GM18907 (cell line): ENCODE results near the gene CHCHD2.
A peak's percentile ranks its signal among the peaks of the same experiment; 100 is the strongest.
"Not testable (repeated sequence)": the region's sequence is repeated elsewhere in the genome, so short reads cannot be mapped to it uniquely, and the experiment has no call there.

ENCODE experiments used
- ATAC-seq: cut with Tn5 transposase; IDR thresholded peaks from one replicate; pipeline ENCODE4 v1.9.1; 2021; ENCODE audit warnings: mild to moderate bottlenecking, moderate library complexity; ENCODE audit not compliant: unreplicated experiment

Gene CHCHD2, protein sequence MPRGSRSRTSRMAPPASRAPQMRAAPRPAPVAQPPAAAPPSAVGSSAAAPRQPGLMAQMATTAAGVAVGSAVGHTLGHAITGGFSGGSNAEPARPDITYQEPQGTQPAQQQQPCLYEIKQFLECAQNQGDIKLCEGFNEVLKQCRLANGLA

DNA sequence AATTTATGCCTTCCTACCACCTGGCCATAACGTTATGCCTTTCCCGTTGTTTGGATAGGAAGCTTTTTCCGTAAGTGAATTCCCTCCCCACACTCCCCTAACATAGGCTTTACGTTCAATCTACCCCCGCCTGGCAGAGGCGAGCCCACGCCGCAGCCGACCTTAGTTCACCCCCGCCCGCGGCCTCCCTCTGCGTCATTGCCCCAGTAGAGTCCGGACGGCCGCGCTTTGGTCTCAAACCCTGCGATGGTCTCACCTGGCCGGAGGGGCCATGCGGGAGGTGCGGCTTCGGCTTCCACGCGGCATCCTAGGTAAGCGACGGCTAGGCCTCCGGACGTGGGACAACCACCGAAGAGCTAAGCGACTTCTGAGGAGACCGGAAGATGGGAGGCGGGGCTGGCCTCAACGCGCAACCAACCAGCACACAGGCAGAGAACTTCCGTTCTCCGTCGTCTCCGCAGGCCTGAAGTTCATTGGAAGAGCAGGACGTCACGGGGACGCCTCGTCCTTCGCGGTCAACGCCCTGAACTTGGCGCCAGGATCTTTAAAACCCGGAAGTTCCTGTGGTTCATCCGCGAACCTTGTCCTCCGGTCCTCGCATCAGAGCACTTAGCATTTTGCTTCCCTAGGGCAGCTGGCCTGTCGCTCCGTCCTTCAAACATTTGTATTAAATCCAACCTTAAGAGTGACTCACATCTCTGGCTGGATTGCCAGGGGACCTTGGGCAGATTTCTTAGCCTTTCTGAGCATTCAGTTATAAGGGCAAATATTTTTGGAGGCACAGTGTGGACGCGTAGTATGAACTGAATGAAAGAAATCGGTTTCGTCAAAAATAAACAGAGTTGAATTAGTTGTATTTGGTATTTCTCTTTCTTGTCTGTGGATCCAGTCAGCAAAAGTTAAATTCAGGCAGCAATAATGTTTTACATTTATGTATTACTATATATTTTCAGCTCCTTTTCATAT is at the start of gene CHCHD2:
CHCHD2 (minus strand) TSS at position 369 of the 966 bp plus-strand sequence; CDS start at position 306, 63 bp downstream.
- peak; percentile 100 for ATAC-seq

DNA sequence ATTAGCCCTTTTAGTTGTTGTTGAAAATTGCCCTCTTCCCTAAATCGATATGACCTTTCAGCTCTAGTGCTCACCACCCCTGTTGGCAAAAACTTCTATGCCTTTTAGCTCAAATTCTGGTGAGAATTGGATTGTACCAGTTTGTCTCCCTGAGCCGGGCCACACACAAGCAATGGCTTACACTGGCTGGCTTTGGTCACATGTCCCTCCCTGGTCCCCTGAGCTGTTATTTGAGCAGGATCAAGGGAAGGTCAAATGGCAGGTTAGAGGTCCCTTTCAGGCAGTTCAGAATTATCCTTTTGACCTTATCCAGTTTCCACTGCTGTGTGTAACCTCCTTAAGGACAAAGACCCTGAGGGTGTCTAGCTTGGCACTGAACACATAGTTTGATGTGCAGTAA is 24.8 kb upstream of the CHCHD2 start:
- not testable (repeated sequence) for ATAC-seq

DNA sequence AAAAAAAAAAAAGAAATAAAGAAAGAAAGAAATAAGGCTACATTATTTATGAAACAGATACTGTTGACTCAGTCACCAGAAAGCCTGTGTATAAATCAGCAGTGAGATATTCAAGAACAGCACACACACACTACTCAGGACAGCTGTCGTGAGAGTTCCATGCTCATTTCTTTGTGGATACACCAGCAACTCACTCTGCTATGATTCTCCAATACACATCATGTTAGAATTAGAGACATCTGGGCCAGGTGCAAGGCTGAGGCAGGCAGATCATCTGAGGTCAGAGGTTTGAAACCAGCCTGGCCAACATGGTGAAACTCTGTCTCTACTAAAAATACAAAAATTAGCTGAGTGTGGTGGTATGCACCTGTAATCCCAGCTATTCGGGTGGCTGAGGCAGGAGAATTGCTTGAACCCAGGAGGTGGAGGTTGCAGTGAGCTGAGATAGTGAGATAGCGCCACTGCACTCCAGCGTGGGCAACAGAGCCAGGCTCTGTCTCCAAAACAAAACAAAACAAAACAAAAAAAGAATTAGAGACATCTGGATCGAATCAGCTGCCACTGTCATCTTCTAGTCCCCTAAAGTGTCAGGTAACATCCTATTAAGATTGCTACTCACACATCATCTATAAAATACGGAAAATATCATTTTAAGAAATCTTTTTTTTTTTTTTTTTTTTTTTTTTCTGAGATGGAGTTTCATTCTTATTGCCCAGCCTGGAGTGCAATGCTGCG is 21.1 kb upstream of the CHCHD2 start:
- ATAC-seq, result no peak

DNA sequence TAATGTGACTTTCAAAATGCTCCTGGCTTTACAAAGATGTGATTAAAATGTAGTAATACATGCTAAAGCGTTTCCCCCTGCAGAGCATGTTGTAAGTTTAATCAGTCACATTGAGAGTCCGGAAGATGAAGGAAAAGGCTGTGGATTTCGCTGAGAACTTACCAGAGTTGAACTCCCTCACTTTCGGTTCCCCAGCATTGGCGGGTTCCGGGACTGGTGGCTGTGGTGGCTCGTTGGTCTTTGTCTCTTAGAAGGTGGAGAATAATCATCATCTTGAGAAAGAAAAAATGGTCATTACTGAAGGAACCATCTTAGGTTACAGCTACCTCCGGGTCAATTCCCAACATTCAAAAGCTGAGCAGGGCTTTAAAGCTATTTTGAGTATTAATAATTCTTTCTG is 19.6 kb upstream of the CHCHD2 start:
- ATAC-seq, result no peak

DNA sequence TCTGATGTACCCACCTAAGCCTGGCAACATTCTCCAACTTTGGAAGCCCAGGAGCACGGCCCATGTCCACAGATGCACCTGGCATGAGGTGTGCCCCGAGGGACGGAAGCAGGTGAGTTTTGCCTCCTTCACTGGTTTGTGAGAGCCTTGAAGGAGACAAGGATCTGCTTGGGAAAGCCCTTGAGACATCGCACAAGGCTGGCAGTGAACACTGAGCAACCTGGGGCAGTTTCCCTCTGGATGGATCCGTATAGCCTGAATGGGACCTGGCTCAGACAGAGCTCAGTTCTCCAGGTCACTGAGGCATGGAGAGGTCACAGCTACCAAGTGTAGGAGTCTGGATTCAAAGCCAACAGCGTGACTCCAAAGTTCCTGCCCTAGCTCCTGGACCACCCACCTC is 18.7 kb upstream of the CHCHD2 start:
- no peak for ATAC-seq

DNA sequence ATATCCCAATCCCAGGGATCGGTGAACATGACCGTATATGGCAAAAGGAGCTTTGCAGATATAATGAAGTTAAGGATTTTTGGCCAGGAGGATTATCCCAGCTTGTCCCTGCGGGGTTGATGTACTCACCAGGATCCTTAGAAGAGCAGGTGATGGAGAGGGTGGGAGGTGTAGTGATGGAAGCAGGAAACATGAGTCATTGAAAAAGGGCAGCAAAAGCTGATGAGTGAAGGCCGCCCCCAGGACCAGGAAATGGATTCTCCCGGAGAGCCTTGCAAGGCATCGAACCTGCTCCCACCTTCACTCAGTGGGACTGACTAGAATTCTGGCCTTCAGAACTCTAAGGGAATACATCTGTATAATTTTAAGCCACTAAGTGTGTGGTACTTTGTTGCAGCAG is 15.2 kb upstream of the CHCHD2 start:
- ATAC-seq, result no peak

DNA sequence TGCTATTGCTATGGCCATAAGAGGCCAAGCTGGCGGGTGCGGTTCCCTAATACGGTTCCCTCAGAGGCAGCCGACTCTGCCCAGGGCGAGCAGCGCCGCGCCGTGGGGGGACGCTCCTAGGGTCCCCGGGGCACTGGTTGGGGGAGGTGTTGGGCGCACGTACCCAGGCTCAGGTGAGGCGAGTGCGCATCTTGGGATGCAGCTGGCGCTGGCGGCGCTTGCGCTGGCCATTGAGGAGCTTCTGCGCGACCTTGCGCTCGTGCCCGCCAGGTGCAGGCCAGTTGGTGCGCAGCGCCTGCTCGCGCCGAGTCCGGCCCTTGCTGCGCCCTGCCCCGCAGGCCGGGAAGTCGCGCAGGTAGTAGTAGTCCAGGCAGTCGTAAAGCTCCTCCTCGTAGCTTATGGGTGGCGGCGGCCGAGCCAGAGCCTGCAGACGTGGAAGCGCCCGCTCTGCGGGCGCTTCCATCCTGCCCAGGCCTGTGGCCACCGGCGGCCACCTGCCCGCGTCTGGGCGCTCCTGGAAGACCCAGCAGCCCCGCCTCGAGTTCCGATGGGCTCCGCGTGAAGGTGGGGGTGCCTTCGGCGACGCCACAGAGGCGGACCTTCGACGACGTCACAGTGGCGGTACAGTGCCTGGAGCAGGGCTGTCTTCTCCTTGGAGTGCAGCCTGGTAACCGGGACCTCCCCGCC is 9.7 kb upstream of the CHCHD2 start, which contains the start of gene NUPR2:
NUPR2 (minus strand) TSS at position 566 of the 687 bp plus-strand sequence; CDS start at position 463, 103 bp downstream.
- ATAC-seq, result no peak

DNA sequence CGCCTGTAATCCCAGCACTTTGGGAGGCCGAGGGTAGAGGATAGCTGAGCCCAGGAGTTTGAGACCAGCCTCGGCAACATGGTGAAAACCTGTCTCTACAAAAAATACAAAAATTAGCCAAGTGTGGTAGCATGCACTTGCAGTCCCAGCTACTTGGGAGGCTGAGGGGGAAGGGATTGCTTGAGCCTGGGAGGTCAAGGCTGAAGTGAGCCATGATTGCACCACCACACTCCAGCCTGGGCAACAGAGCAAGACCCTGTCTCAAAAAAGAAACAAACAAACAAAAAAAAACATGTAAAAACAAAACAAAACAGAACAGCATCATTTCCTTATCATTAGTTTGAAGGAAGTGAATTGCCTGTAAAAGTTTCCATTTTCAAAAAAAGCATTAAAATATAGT is 6.0 kb upstream of the CHCHD2 start:
- not testable (repeated sequence) for ATAC-seq

DNA sequence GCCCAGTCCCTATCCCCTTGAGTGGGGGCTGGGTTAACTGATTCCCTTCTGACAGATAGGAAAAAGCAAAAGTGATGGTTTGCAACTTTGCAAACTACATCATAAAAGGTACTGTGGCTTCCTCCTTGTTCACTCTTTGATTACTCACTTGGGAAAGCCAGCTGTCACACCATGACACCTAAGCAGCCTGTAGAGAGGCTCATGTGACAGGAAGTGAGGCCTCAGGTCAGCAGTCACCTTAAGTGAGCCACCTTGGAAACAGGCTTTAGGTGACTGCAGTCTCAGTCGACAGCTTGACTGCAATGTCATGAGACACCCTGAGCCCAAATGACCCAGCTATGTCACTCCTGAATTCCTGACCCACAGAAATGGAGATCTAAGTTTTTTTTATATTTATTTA is 4.3 kb upstream of the CHCHD2 start:
- ATAC-seq, result no peak

DNA sequence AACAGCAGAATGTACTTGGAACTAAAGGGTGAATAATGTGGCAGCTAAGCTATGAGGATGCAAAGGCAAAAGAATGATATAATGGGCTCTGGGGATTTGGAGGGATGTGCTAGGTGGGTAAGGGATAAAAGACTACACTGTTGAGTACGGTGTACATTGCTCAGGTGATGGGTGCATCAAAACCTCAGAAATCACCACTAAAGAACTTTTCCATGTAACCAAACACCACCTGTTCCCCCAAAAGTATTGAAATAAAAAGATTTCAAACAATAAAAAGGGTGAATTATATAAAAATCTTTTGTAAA is 1.6 kb upstream of the CHCHD2 start:
- ATAC-seq, result no peak

DNA sequence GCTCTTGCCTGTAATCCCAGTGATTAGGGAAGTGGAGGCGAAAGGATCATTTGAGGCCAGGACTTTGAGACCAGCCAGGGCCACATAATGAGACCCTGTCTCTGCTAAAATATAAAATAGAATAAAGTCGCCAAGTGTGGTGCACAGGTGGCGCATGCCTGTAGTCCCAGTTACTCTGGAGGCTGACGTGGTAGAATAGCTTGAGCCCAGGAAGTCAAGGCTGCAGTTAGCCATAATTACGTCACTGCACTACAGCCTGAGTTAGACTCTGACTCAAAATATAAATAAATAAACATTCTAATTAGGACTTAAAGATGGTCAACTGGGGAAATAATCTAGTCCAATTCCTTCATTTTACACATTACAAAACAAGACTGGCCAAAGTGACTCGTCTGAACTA is 768 bp downstream of the CHCHD2 start:
- ATAC-seq, result no peak

DNA sequence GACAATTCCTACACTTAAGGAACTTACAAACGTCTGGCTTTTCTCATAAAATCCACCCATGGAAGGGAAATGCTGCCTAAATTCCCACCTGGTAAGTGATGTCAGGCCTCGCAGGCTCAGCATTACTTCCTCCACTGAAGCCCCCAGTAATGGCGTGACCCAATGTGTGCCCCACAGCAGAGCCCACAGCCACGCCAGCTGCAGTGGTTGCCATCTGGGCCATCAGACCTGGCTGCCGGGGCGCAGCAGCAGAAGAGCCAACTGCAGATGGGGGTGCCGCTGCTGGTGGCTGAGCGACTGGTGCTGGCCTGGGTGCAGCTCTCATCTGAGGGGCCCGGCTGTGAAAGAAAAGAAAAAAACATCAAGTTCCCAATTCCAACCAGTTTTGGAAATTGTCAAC is 2.1 kb downstream of the CHCHD2 start:
- ATAC-seq, result not testable (repeated sequence)

DNA sequence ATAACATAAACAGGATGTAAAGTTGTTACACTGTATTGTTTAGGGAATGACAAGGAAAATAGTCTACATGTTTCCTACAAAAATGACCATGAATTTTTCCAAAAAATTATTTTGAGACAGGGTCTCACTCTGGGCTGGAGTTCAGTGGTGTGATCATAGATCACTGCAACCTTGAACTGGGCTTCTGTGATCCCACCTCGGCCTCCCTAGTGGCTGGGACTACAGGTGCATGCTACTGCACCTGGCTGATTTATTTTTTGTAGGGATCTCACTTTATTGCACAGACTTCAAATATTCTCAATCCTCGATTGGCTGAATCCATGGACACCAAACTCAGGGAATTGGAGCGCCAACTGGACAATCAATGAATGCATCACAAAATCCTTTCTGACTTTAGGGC is 6.6 kb downstream of the CHCHD2 start:
- ATAC-seq, result no peak

DNA sequence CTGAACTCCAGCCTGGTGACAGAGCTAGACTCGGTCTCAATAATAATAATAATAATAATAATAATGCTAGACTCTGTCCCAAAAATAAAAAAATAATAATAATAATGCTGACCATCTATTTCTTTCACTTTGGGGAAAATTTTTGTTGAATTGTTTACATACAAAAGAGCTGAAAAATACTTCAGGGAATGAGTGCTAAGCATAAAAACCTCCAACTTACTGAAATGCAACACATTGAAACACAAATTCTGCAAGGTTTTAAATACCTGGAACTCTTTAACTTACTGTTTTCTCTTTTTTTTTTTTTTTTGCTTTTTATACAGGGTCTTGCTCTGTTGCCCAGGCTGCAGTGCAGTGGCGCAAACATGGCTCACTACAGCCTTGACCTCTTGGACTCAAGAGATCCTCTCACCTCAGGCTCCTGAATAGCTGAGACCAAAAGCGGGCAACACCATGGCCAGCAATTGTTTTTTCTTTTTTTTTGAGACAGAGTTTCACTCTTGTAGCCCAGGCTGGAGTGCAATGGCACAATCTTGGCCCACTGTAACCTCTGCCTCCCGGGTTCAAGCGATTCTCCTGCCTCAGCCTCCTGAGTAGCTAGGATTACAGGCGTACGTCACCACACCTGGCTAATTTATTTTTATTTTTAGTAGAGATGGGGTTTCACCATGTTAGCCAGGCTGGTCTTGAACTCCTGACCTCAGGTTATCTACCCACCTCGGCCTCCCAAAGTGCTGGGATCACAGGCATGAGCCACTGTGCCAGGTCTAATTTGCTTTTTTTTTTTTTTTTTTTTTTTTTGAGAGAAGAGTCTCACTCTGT is 7.9 kb downstream of the CHCHD2 start:
- not testable (repeated sequence) for ATAC-seq

DNA sequence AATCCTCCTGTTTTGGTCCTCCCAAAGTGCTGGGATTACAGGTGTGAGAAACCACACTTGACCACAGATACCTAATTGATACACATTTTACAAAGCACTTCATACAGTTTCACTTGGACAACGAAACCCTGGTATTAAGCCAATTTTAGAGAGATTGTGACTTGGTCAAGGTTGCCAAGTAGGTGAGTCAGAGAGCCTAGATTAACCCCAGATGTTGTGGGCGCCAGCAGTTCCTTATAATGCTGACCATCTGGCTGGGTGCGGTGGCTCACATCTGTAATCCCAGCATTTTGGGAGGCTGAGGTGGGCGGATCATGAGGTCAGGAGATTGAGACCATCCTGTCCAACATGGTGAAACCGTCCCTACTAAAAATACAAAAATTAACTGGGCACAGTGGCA is 8.6 kb downstream of the CHCHD2 start:
- ATAC-seq, result no peak

DNA sequence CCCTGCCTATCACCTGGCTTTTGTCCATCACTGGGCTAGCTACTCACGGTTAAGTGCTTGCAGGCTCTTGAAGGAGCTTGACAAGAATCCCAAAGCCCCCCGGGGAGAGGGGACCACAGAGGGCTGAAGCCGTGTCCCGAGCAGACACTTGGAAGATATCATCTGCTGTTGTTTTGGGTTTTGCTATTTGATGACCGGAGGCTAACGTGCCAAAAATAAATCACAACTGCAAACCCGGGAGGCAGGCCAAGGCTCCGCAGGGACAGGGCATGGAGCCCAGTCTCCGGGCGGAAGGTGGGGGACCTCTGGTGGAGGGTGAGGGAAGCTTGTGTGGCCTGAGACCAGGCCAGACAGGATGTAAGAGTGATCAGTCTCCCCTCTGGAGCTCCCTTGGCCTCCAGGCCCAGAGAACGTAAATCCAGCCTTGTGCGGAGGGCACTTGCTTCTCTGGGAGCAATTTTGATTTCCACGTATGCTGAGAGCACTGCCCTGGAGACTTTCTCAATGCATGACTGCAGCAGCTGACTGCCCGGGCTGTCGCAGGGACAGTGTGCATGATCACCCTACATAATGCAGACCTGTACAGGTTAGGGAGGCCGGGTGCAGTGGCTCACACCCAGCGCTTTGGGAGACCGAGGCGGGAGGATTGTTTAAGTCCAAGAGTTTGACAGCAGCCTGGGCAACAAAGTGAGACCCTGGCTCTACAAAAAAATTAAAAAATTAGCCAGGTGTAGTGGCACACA is 13.3 kb downstream of the CHCHD2 start, which contains the start of gene PHKG1:
PHKG1 (minus strand) TSS at position 164 of the 743 bp plus-strand sequence. CDS start 4,011 bp downstream, outside the sequence.
- no peak for ATAC-seq

DNA sequence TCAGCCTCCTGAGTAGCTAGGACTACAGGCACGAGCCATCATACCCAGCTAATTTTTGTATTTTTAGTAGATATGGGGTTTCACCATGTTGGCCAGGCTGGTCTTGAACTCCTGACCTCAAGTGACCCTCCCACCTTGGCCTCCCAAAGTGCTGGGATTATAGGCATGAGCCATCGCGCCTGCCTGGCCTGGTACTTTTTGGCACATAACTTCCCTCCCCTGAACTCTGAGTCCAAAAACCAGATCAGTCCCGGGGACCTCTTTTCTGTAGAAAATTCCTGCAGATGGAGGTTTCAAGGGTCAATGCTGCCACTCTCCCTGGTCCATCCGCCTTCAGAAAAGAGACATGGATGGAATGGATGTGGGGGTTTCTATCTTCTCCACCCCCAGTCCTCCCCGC is 13.9 kb downstream of the CHCHD2 start:
- ATAC-seq, result not testable (repeated sequence)

DNA sequence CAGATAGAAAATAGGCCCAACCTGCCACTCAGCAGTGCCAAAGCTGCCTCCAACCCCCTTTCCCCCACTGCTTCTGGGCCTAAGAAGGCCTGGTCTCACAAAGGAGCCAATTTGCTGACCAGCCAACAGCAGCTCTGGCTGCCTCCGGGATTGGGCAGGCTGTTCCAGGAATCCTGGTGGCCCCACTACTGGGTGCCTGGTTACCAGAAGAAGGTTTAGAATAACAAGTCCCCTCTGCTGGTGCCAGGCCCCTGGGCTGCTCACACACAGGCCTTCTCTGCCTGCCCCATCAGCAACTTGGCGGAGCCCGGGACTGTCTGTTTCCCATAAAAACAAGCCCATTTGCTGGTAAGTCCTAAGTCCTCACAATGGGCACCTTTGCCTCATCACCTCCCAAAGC is 14.7 kb downstream of the CHCHD2 start:
- no peak for ATAC-seq

DNA sequence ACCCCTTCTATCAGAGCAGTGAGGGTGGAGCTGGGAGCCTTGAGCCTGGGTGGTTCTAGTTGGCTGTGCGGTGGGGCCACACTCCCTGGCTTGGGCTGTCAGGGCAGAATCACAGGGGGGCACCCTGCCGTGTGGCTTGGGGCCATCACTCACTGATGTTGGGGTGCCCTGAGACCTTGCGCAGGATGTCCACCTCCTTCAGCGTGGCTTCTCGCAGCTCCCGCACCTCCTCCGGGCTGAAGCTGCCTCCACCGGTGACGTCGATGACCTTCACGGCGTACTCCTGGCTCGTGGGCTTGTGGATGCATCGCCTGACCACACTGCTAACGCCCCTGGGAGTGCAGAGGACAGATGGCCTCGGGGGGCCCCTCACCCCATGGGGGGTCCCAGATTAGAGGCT is 18.8 kb downstream of the CHCHD2 start:
- ATAC-seq, result no peak
